ENCODE measurements around the gene LRRTM3.

Gene LRRTM3

GRCh38 chr10:66931949-66932343 lies 6.1 kb downstream of the LRRTM3 start:
- no peaks in the 10 kb centered on the region for H3K9me3 ChIP-seq (ENCODE audit: control insufficient read depth in 2 of 2, low read length in 2 of 2)
- no peaks in the 10 kb centered on the region for H3K36me3 ChIP-seq (ENCODE audit: control insufficient read depth in 2 of 2, insufficient read depth in 2 of 2, low read length in 2 of 2)
- no peak overlapping the region for H3K9ac ChIP-seq (ENCODE audit: low read length in 2 of 2)
- peaks cover 5% of the 10 kb centered on the region for H3K4me1 ChIP-seq (ENCODE audit: control insufficient read depth, insufficient read depth, low read length)
- no peak overlapping the region for H3K4me3 ChIP-seq (ENCODE audit: low read length in 2 of 2)
- peaks cover 3 to 17% of the 10 kb centered on the region in 2 donors for H3K27me3 ChIP-seq (ENCODE audit: control insufficient read depth in 1 of 2, insufficient read depth in 2 of 2, low read length in 2 of 2)
- no peak overlapping the region for H3K27ac ChIP-seq (ENCODE audit: low read length)

- Histone ChIP-seq H3K27me3 (ENCODE audit: control insufficient read depth in 1 of 2, insufficient read depth in 2 of 2, low read length in 2 of 2) (peaks cover 0 to 3% of the 10 kb centered on the region in 2 donors), H3K4me3 (ENCODE audit: low read length in 2 of 2) (no peak overlapping the region), H3K36me3 (ENCODE audit: control insufficient read depth in 2 of 2, insufficient read depth in 2 of 2, low read length in 2 of 2) (no peaks in the 10 kb centered on the region), H3K9me3 (ENCODE audit: control insufficient read depth in 2 of 2, low read length in 2 of 2) (no peaks in the 10 kb centered on the region), H3K9ac (ENCODE audit: low read length in 2 of 2) (no peak overlapping the region), H3K4me1 (ENCODE audit: control insufficient read depth, insufficient read depth, low read length) (no peaks in the 10 kb centered on the region), H3K27ac (ENCODE audit: low read length) (no peak overlapping the region)
Measured at GRCh38 chr10:66934711-66935110, 8.9 kb downstream of the LRRTM3 start.

GRCh38 chr10:66940965-66941364 lies 15.1 kb downstream of the LRRTM3 start:
- no peak overlapping the region for H3K27ac ChIP-seq (ENCODE audit: low read length)
- H3K4me1 ChIP-seq (ENCODE audit: control insufficient read depth, insufficient read depth, low read length) = no peaks in the 10 kb centered on the region
- no peak overlapping the region for H3K9ac ChIP-seq (ENCODE audit: low read length in 2 of 2)
- no peaks in the 10 kb centered on the region for H3K36me3 ChIP-seq (ENCODE audit: control insufficient read depth in 2 of 2, insufficient read depth in 2 of 2, low read length in 2 of 2)
- no peak overlapping the region for H3K4me3 ChIP-seq (ENCODE audit: low read length in 2 of 2)
- no peaks in the 10 kb centered on the region for H3K9me3 ChIP-seq (ENCODE audit: control insufficient read depth in 2 of 2, low read length in 2 of 2)
- no peaks in the 10 kb centered on the region for H3K27me3 ChIP-seq (ENCODE audit: control insufficient read depth in 1 of 2, insufficient read depth in 2 of 2, low read length in 2 of 2)

GRCh38 chr10:66941491-66941890 lies 15.7 kb downstream of the LRRTM3 start:
- H3K4me1 ChIP-seq (ENCODE audit: control insufficient read depth, insufficient read depth, low read length) = no peaks in the 10 kb centered on the region
- no peaks in the 10 kb centered on the region for H3K27me3 ChIP-seq (ENCODE audit: control insufficient read depth in 1 of 2, insufficient read depth in 2 of 2, low read length in 2 of 2)
- H3K9me3 ChIP-seq (ENCODE audit: control insufficient read depth in 2 of 2, low read length in 2 of 2) = no peaks in the 10 kb centered on the region
- H3K9ac ChIP-seq (ENCODE audit: low read length in 2 of 2) = no peak overlapping the region
- H3K4me3 ChIP-seq (ENCODE audit: low read length in 2 of 2) = no peak overlapping the region
- H3K36me3 ChIP-seq (ENCODE audit: control insufficient read depth in 2 of 2, insufficient read depth in 2 of 2, low read length in 2 of 2) = no peaks in the 10 kb centered on the region
- H3K27ac ChIP-seq (ENCODE audit: low read length) = no peak overlapping the region

GRCh38 chr10:66942407-66942806 lies 16.6 kb downstream of the LRRTM3 start:
- H3K9me3 ChIP-seq (ENCODE audit: control insufficient read depth in 2 of 2, low read length in 2 of 2) = no peaks in the 10 kb centered on the region
- no peak overlapping the region for H3K9ac ChIP-seq (ENCODE audit: low read length in 2 of 2)

GRCh38 chr10:66943590-66943989 lies 17.8 kb downstream of the LRRTM3 start:
- Histone ChIP-seq H3K9me3 (ENCODE audit: control insufficient read depth in 2 of 2, low read length in 2 of 2) (no peaks in the 10 kb centered on the region), H3K4me1 (ENCODE audit: control insufficient read depth, insufficient read depth, low read length) (no peaks in the 10 kb centered on the region), H3K9ac (ENCODE audit: low read length in 2 of 2) (no peak overlapping the region), H3K36me3 (ENCODE audit: control insufficient read depth in 2 of 2, insufficient read depth in 2 of 2, low read length in 2 of 2) (no peaks in the 10 kb centered on the region), H3K27me3 (ENCODE audit: control insufficient read depth in 1 of 2, insufficient read depth in 2 of 2, low read length in 2 of 2) (no peaks in the 10 kb centered on the region), H3K27ac (ENCODE audit: low read length) (no peak overlapping the region), H3K4me3 (ENCODE audit: low read length in 2 of 2) (no peak overlapping the region)

More at GRCh38 chr10:66942407-66942806, 16.6 kb downstream of the LRRTM3 start:
- no peak overlapping the region for H3K4me3 ChIP-seq (ENCODE audit: low read length in 2 of 2)
- no peaks in the 10 kb centered on the region for H3K36me3 ChIP-seq (ENCODE audit: control insufficient read depth in 2 of 2, insufficient read depth in 2 of 2, low read length in 2 of 2)
- H3K27ac ChIP-seq (ENCODE audit: low read length) = no peak overlapping the region
- H3K4me1 ChIP-seq (ENCODE audit: control insufficient read depth, insufficient read depth, low read length) = no peaks in the 10 kb centered on the region
- no peaks in the 10 kb centered on the region for H3K27me3 ChIP-seq (ENCODE audit: control insufficient read depth in 1 of 2, insufficient read depth in 2 of 2, low read length in 2 of 2)

- Histone ChIP-seq H3K27me3 (ENCODE audit: control insufficient read depth in 1 of 2, insufficient read depth in 2 of 2, low read length in 2 of 2) (no peaks in the 10 kb centered on the region), H3K27ac (ENCODE audit: low read length) (no peak overlapping the region), H3K9ac (ENCODE audit: low read length in 2 of 2) (no peak overlapping the region), H3K9me3 (ENCODE audit: control insufficient read depth in 2 of 2, low read length in 2 of 2) (no peaks in the 10 kb centered on the region), H3K4me1 (ENCODE audit: control insufficient read depth, insufficient read depth, low read length) (no peaks in the 10 kb centered on the region), H3K4me3 (ENCODE audit: low read length in 2 of 2) (no peak overlapping the region), H3K36me3 (ENCODE audit: control insufficient read depth in 2 of 2, insufficient read depth in 2 of 2, low read length in 2 of 2) (no peaks in the 10 kb centered on the region)
Measured at GRCh38 chr10:66951896-66952295, 26.1 kb downstream of the LRRTM3 start.

GRCh38 chr10:66958466-66958865 lies 32.6 kb downstream of the LRRTM3 start:
- Histone ChIP-seq H3K4me3 (ENCODE audit: low read length in 2 of 2) (no peak overlapping the region), H3K27ac (ENCODE audit: low read length) (no peak overlapping the region)

GRCh38 chr10:66964946-66965345 lies 39.1 kb downstream of the LRRTM3 start:
- no peaks in the 10 kb centered on the region for H3K9me3 ChIP-seq (ENCODE audit: control insufficient read depth in 2 of 2, low read length in 2 of 2)
- H3K4me1 ChIP-seq (ENCODE audit: control insufficient read depth, insufficient read depth, low read length) = no peaks in the 10 kb centered on the region
- no peak overlapping the region for H3K27ac ChIP-seq (ENCODE audit: low read length)
- no peaks in the 10 kb centered on the region for H3K27me3 ChIP-seq (ENCODE audit: control insufficient read depth in 1 of 2, insufficient read depth in 2 of 2, low read length in 2 of 2)
- H3K36me3 ChIP-seq (ENCODE audit: control insufficient read depth in 2 of 2, insufficient read depth in 2 of 2, low read length in 2 of 2) = no peaks in the 10 kb centered on the region
- no peak overlapping the region for H3K4me3 ChIP-seq (ENCODE audit: low read length in 2 of 2)
- no peak overlapping the region for H3K9ac ChIP-seq (ENCODE audit: low read length in 2 of 2)

More at GRCh38 chr10:66958466-66958865, 32.6 kb downstream of the LRRTM3 start:
- Histone ChIP-seq H3K9me3 (ENCODE audit: control insufficient read depth in 2 of 2, low read length in 2 of 2) (no peaks in the 10 kb centered on the region), H3K27me3 (ENCODE audit: control insufficient read depth in 1 of 2, insufficient read depth in 2 of 2, low read length in 2 of 2) (no peaks in the 10 kb centered on the region), H3K36me3 (ENCODE audit: control insufficient read depth in 2 of 2, insufficient read depth in 2 of 2, low read length in 2 of 2) (no peaks in the 10 kb centered on the region), H3K4me1 (ENCODE audit: control insufficient read depth, insufficient read depth, low read length) (no peaks in the 10 kb centered on the region), H3K9ac (ENCODE audit: low read length in 2 of 2) (no peak overlapping the region)

GRCh38 chr10:66980246-66980815 lies 54.5 kb downstream of the LRRTM3 start:
- H3K9ac ChIP-seq (ENCODE audit: low read length in 2 of 2) = no peak overlapping the region
- H3K36me3 ChIP-seq (ENCODE audit: control insufficient read depth in 2 of 2, insufficient read depth in 2 of 2, low read length in 2 of 2) = no peaks in the 10 kb centered on the region
- no peaks in the 10 kb centered on the region for H3K4me1 ChIP-seq (ENCODE audit: control insufficient read depth, insufficient read depth, low read length)
- H3K27me3 ChIP-seq (ENCODE audit: control insufficient read depth in 1 of 2, insufficient read depth in 2 of 2, low read length in 2 of 2) = no peaks in the 10 kb centered on the region
- H3K4me3 ChIP-seq (ENCODE audit: low read length in 2 of 2) = no peak overlapping the region
- H3K27ac ChIP-seq (ENCODE audit: low read length) = no peak overlapping the region
- H3K9me3 ChIP-seq (ENCODE audit: control insufficient read depth in 2 of 2, low read length in 2 of 2) = no peaks in the 10 kb centered on the region

GRCh38 chr10:66981361-66982052 lies 55.7 kb downstream of the LRRTM3 start:
- Histone ChIP-seq H3K9ac (ENCODE audit: low read length in 2 of 2) (no peak overlapping the region), H3K9me3 (ENCODE audit: control insufficient read depth in 2 of 2, low read length in 2 of 2) (no peaks in the 10 kb centered on the region)

More at GRCh38 chr10:66981361-66982052, 55.7 kb downstream of the LRRTM3 start:
- no peaks in the 10 kb centered on the region for H3K4me1 ChIP-seq (ENCODE audit: control insufficient read depth, insufficient read depth, low read length)
- no peaks in the 10 kb centered on the region for H3K36me3 ChIP-seq (ENCODE audit: control insufficient read depth in 2 of 2, insufficient read depth in 2 of 2, low read length in 2 of 2)
- no peak overlapping the region for H3K4me3 ChIP-seq (ENCODE audit: low read length in 2 of 2)
- no peak overlapping the region for H3K27ac ChIP-seq (ENCODE audit: low read length)
- H3K27me3 ChIP-seq (ENCODE audit: control insufficient read depth in 1 of 2, insufficient read depth in 2 of 2, low read length in 2 of 2) = no peaks in the 10 kb centered on the region

Data from stomach smooth muscle (tissue), 2 donors.